Calu3 (cell line): Measurements from ENCODE around the gene HOXA7. TPM values are rescaled to one million over a fixed set of nuclear protein-coding genes. Genes with fewer than 3 reads are reported as not detected.

Experiments
- BruUV-seq: library from RNA; stranded (reverse); fragments of 400-500 nt; replicated peaks from 2 replicates; lab custom pipeline; 2021; lab: Mats Ljungman, UMichigan
- CTCF ChIA-PET: fragments of 300-600 bp; sonication (Branson Sonifier 250); formaldehyde crosslinking; loops from one replicate; lab custom pipeline; 2022; ENCODE audit warnings: antibody characterized with exemption; lab: Charles Lee
- DNase-seq: peaks from one replicate; pipeline ENCODE4 v3.0.0; 2022
- H3K27ac Mint-ChIP-seq: one replicate; pipeline ENCODE4 v1.8.0; 2022; ENCODE audit warnings: mixed read lengths; ENCODE audit not compliant: unreplicated experiment
- H3K27me3 Mint-ChIP-seq: one replicate; pipeline ENCODE4 v1.8.0; 2022; ENCODE audit warnings: mixed read lengths; ENCODE audit not compliant: unreplicated experiment
- H3K36me3 Mint-ChIP-seq: one replicate; pipeline ENCODE4 v1.8.0; 2022; ENCODE audit warnings: mild to moderate bottlenecking, moderate library complexity, mixed read lengths; ENCODE audit not compliant: insufficient read depth, unreplicated experiment
- H3K4me1 Mint-ChIP-seq: one replicate; pipeline ENCODE4 v1.8.0; 2022; ENCODE audit warnings: mild to moderate bottlenecking, low read depth, mixed read lengths; ENCODE audit not compliant: unreplicated experiment
- H3K4me3 Mint-ChIP-seq: one replicate; pipeline ENCODE4 v1.8.0; 2022; ENCODE audit warnings: mild to moderate bottlenecking, low read depth, moderate library complexity, mixed read lengths; ENCODE audit not compliant: unreplicated experiment
- H3K9me3 Mint-ChIP-seq: one replicate; pipeline ENCODE4 v1.8.0; 2022; ENCODE audit warnings: low read depth, mixed read lengths; ENCODE audit not compliant: unreplicated experiment
- intact Hi-C: fragments of 100-400 bp; cut with micrococcal nuclease; formaldehyde crosslinking; loops from one replicate; pipeline ENCODE4 v1.10.0; 2022; ENCODE audit not compliant: unreplicated experiment
- total RNA-seq: library from RNA; stranded (reverse); gene quantifications from 2 replicates; pipeline ENCODE4 v1.2.3, GENCODE V29; 2022
- TF ChIP-seq, protein P1 (sequence below): fragments of 200-600 bp; IDR thresholded peaks from one replicate; pipeline ENCODE4 v1.8.0; 2022; ENCODE audit warnings: antibody characterized with exemption; ENCODE audit not compliant: unreplicated experiment

HOXA7 gene
- total RNA-seq, 1 experiment from 2014 or later = not detected

DNA sequence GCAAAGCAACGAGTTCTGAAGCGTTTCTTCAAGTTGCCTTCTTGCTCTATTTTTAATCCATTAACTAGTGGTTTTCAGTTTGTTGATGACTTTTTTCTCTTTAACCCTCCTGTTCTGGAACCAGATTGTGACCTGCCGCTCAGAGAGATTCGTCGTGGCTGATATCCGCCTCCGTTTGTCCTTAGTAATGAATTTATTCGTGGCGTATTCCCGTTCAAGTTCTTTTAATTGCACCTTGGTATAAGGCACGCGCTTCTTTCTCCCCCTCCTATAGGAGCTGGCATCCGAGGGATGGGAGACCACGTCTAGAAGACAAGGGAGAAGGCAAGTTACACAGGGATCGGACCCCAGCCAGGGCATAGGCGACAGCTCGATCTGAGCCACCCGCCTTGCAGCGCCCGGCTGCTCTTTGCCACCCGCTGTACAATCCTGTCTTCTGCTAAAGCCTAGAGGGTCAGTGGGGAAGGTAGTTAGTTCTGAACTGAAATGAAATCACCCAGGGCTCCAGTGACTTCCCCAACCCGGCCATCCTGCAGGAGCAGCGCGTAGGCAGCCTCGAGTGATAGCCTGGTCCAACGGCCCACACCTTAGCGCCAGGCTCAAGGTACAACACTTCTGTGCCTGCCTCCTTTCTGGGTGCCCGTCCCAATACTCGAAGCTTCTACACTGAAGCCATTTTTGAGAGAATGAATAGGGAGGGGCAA, 41.8 kb upstream of the HOXA7 start:
- DNase-seq = no peak
- no TSS peak for BruUV-seq
- peaks cover 31% of the 10 kb centered on the region for H3K27me3 Mint-ChIP-seq
- peaks cover 25% of the 10 kb centered on the region for H3K36me3 Mint-ChIP-seq
- TF ChIP-seq, protein P1, sequence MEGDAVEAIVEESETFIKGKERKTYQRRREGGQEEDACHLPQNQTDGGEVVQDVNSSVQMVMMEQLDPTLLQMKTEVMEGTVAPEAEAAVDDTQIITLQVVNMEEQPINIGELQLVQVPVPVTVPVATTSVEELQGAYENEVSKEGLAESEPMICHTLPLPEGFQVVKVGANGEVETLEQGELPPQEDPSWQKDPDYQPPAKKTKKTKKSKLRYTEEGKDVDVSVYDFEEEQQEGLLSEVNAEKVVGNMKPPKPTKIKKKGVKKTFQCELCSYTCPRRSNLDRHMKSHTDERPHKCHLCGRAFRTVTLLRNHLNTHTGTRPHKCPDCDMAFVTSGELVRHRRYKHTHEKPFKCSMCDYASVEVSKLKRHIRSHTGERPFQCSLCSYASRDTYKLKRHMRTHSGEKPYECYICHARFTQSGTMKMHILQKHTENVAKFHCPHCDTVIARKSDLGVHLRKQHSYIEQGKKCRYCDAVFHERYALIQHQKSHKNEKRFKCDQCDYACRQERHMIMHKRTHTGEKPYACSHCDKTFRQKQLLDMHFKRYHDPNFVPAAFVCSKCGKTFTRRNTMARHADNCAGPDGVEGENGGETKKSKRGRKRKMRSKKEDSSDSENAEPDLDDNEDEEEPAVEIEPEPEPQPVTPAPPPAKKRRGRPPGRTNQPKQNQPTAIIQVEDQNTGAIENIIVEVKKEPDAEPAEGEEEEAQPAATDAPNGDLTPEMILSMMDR = no peak
- H3K4me3 Mint-ChIP-seq = peak overlapping the region; percentile 71
- H3K9me3 Mint-ChIP-seq = no peaks in the 10 kb centered on the region
- intact Hi-C loops = loop anchor here (5.0 kb wide), 1 partner anchor 574 kb away; no protein-coding TSS in a partner anchor
- CTCF ChIA-PET = interaction anchor here (0.5 to 1.2 kb wide), 8 partner anchors 10 to 895 kb away, joined by 3 to 5 read pairs (median 3); no protein-coding TSS in a partner anchor
- H3K4me1 Mint-ChIP-seq = peaks cover 10% of the 10 kb centered on the region
- no peak overlapping the region for H3K27ac Mint-ChIP-seq

DNA sequence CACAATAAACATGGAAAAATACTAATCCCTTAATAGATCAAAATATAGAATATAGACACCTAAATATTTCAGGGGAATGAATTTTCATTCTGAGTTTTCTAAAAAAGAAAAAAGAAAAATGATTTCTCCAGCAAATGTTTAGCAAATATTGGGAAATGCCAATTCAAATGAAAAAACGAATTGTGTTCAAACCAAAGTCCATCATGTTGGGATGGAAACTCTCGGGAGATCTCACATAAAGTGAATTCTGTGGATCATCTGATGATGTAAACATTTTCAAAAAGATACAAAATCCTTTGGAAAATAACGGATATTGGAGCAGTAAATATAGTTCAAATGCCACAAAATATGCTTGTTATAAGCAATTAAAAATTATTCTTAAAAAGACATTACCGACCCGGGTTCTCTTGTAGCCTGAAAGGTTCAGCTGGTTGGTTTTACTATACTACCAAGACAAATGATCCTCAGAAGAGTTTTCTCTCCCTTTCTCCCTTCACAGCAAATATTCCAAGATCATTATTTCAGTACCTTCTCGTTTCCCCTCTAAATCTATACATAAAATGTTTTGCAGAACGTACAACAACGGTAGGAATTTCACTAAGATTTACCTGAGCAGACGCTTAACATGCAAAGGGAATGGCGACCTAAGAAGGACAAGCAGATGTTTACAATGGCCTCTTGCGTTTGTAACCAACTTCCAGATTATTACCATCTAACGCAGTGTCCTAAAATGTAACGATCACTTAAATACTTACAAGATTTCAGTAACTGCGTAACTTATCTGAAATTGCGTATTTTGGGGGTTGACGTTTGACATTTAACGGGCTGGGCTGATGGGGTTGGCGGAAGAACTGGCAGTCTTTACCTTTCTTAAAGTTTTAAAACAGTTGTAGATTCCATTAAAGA, 40.9 kb upstream of the HOXA7 start:
- H3K4me3 Mint-ChIP-seq = no peak overlapping the region
- H3K27ac Mint-ChIP-seq = no peak overlapping the region
- H3K36me3 Mint-ChIP-seq = peaks cover 25% of the 10 kb centered on the region
- H3K27me3 Mint-ChIP-seq = peaks cover 29% of the 10 kb centered on the region
- TSS peak; percentile 72 for BruUV-seq
- H3K4me1 Mint-ChIP-seq = peaks cover 10% of the 10 kb centered on the region
- no peaks in the 10 kb centered on the region for H3K9me3 Mint-ChIP-seq
- TF ChIP-seq, protein P1 = no peak
- DNase-seq = no peak
- CTCF ChIA-PET = no interaction called here
- intact Hi-C loops = loop anchor here (2.0 to 5.0 kb wide), 3 partner anchors 407 to 723 kb away; no protein-coding TSS in a partner anchor

DNA sequence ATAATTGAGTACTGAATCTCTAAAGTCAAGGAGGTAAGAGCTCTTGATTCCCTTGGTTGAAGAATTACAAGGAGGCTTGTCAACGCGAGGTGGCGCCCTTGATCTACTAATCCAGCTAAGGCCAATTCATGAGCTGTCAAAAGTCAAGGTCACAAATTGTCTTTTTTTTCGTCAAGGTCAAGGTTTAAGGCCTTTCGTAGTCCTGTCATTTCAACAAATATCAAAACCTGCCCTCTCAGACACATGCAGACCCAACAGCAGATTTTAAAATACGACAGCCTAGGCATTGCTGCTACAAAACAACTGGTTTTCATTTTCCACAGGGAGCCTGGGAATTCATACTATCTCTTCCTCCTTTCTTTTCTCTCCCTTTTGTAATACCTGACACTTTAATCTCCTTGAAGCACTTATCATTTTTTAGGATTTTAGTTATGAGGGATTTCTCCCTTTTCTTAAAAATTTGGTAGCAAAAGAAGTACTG, 39.9 kb upstream of the HOXA7 start:
- Mint-ChIP-seq H3K36me3 (peaks cover 29% of the 10 kb centered on the region), H3K4me3 (no peak overlapping the region)

More for the DNA sequence above, 39.9 kb upstream of the HOXA7 start:
- TF ChIP-seq, protein P1 = peak; percentile 93
- peak; percentile 89 for DNase-seq
- Mint-ChIP-seq H3K4me1 (peaks cover 10% of the 10 kb centered on the region), H3K27ac (no peak overlapping the region), H3K9me3 (no peaks in the 10 kb centered on the region), H3K27me3 (peaks cover 40% of the 10 kb centered on the region)
- CTCF ChIA-PET = interaction anchor here (0.6 to 1.5 kb wide), 33 partner anchors 10 to 900 kb away, joined by 3 to 45 read pairs (median 4); partner anchors contain the start of gene HOXA11
- intact Hi-C loops = loop anchor here (1.0 to 5.0 kb wide), 5 partner anchors 379 to 824 kb away; no protein-coding TSS in a partner anchor
- BruUV-seq = no TSS peak
